Dermis blood vessel endothelial cell (primary cell): ENCODE data around the gene OGA. TPM values are rescaled to one million over a fixed set of nuclear protein-coding genes. Genes with fewer than 3 reads are reported as not detected.

Experiments used
- DNase-seq: peaks from one replicate; pipeline ENCODE4 v3.0.0; 2010
- total RNA-seq: library from RNA; depleted of rRNA; stranded (reverse); fragments of >200 nt; gene quantifications from 2 replicates; pipeline ENCODE4 v1.2.3, GENCODE V29; 2014

OGA gene
- total RNA-seq, 1 donor from 2014 or later, result 96.1 TPM

DNA sequence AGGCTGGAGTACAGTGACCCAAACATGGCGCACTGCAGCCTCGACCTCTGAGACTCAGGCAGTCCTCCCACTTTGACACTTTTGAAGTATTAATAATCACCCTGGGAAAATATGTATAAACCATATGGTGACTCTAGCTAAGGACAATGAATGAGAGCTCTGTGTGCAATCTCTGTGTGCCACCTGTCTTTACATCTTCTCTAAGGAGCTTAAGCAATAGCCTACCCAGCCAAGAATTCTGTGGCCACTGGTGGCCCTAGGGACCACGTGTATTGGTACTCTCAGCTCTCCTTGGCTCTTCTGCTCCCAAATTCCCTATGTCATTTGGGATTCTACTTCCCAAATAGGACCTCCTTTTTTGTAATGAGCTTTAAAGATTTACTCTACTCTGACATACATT lies 66.0 kb downstream of the OGA start:
- DNase-seq, result no peak

DNA sequence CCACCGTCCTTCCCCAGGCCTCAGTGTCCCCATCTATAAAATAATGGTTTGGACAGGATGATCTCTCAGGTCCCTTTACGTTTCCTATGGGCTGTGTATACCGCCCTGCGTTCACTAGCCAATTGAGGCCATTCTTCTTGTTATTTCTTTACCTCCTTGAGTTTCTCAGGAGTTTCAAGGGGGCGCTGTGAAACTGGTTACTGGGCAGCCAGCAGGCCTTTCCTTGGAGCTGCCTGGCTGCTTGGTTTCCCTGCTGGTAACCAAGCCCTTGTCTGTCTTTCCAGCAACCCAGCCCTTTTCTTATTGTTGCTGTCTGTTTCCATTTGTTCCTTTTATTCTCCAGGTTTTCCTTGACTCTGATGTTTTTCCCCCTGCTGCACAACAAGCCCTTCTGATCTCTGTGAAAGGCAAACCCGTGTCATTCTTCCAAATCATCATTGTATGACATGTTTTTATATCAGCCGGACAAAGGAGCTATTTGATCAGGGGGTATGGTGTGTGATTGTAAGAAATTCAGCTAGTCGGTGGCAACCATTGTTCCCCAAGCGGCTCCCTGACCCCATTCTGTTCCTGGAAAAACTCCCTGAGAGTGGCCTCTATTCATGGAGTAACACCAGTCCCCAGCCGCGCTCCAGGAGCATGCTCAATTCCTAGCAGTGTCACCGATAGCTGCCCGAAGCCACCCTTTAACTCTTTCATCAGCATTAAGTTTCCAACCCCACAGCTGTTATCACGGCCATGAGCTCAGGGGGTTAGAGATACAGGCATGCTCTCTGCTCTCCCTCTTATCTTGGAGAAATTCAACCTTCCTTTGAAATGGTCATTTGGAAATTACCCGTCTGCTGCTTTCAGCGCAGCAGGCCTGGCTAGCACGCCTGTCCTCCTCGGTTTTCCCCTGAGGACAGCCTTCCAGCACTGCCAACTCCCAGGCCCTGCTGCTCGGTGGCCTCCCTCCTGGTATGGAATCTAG lies 68.9 kb downstream of the OGA start:
- DNase-seq, result no peak

DNA sequence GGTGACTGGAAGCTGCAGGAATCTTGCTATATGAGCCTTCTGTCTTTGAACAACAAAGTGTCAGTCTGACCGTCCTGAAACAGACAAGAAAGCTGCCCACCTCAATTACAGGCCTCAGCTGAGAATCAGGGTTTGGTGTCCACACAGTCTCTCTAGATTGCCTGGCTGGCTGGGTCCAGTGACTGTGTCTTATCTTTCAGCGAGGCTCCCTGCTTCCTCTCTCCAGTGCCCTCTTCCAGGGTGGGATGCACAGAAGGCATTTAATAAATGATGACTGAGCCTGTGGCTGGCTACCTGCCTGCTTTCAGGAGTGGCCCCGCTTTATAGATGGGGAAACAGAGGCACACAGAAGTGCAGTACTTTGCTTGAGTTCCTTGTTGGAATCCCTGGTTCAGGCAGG lies 69.7 kb downstream of the OGA start:
- no peak for DNase-seq

DNA sequence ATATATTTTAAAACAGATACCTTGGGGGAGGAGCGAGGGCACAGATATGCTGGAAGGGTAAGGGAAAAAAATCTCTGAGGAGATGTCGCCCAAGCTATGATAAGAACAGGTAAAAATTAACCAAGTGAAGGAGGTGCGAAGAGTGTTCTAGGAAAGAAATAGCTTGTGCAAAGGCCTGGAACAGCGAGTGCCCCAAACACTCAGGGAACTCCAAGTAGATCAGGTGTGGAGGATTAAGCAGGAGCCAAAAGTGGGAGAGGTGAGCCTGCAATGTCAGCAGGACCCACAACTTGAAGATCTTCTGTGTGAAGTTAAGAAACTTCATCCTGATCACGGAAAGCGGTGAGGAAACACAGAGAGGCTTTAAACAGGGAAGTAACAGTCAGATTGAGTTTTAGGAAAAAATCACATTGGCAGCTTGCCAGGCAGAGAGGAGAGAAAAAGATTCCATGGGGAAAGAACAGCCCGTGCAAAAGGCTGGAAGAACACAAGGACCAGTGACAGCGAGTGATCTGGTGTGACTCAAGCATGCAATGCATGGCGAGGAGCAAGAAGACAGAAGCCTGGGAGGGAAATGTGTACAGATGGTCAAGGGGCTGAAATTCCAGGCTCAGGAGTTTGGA lies 73.1 kb downstream of the OGA start:
- DNase-seq, result no peak

DNA sequence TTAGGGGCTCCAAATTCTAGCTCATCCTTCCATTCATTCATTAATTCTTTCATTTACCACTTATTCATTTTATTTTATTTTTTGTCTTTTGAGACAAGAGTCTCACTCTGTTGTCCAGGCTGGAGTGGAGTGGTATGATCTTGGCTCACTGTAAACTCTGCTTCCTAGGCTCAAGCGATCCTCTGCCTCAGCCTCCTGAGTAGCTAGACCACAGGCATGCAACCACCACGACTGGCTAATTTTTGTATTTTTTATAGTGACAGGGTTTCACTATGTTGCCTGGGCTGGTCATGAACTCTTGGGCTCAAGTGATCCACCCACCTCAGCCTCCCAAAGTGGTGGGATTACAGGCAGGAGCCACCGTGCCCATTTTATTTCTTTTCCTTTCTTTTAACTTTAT lies 74.0 kb downstream of the OGA start:
- no peak for DNase-seq

DNA sequence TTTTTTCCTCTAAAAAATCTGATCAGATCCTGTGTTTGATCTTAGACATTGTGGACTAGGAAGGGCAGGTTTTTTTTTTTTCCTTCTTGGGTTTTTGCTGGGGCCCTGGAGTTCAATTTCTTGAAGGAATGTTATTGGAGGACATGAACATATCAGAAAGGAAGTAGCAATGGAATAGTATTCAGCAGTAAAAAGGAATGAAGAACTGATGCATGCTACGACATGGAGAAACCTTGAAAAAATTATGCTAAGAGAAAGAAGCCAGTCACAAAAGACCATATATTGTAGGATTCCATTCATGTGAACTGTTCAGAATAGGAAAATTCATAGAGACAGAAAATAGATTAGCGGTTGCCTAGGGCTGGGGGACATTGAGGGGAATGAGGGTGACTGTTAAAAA lies 76.3 kb downstream of the OGA start:
- no peak for DNase-seq

DNA sequence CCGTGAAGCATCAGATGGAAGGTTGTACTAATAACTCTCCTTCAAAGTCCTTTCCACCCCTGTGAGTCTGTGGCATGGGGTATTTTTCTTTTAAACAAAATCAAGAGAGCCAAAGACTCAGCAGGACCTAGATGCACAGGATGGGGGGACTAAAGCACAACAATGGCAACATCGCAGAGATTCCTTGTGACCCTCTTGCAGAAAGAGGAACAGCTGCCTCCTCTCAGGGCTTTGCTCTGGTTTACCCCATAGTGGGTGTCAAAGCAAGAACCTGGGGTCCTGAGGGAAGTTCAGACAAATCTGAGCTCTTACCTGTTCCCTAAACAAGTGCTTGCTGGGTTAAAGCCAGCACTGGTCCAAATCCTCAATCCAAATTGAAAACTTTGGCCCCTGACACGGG lies 81.6 kb downstream of the OGA start:
- no peak for DNase-seq

Other genes with a start within 250 kb of the OGA start
- 11.7 and 16.3 TPM in 2 replicates for gene POLL, start 230.2 kb downstream of the OGA start, total RNA-seq
- gene DPCD, start 230.1 kb downstream of the OGA start, total RNA-seq, result 22.4 and 28.1 TPM in 2 replicates
- gene FBXW4, start 123.3 kb downstream of the OGA start, total RNA-seq, result 20.7 and 37.1 TPM in 2 replicates
- gene FGF8, start 42.3 kb downstream of the OGA start, total RNA-seq, result not detected in 2 replicates
- gene NPM3, start 35.0 kb downstream of the OGA start, total RNA-seq, result 92.8 and 96.7 TPM in 2 replicates
- 0.85 TPM in 1 of 2 replicates, not detected in the other for gene KCNIP2, start 25.4 kb upstream of the OGA start, total RNA-seq
- gene ARMH3, start 237.7 kb upstream of the OGA start, total RNA-seq, result 9.0 and 9.4 TPM in 2 replicates
- gene HPS6, start 246.9 kb upstream of the OGA start, total RNA-seq, result 49.0 and 53.6 TPM in 2 replicates